B cell (primary cell): ENCODE measurements around the gene APOB. TPM values are rescaled to one million over a fixed set of nuclear protein-coding genes. Genes with fewer than 3 reads are reported as not detected.

Source experiments
- ATAC-seq: fragments of 200-7000 bp; cut with Tn5 transposase; one replicate; pipeline ENCODE4 v1.10.0; 2021; ENCODE audit warnings: low read depth, mild to moderate bottlenecking, moderate number of reproducible peaks, moderate library complexity
- CTCF ChIA-PET: fragments of 350-600 bp; sonication (Branson Sonifier 250); formaldehyde crosslinking; loops from one replicate; lab custom pipeline; 2021; ENCODE audit warnings: antibody characterized with exemption, inconsistent platforms; lab: Charles Lee
- POLR2A ChIA-PET: fragments of 350-600 bp; sonication (Branson Sonifier 250); formaldehyde crosslinking; loops from one replicate; lab custom pipeline; 2021; ENCODE audit warnings: antibody characterized with exemption; lab: Charles Lee
- DNase-seq: peaks from one replicate; pipeline ENCODE4 v3.0.0; 2013
- H2AFZ ChIP-seq: 2 replicates; pipeline ENCODE4 v1.6.1; 2012; ENCODE audit warnings: mild to moderate bottlenecking, low read depth, low read length; ENCODE audit not compliant: insufficient read depth, poor library complexity, severe bottlenecking
- H3K27ac ChIP-seq, 2 donors: 1 replicate in 1 of 2; 2 replicates in 1 of 2; pipeline ENCODE4 v1.5.1; 2012 to 2013; ENCODE audit warnings: low read length in 2 of 2, mild to moderate bottlenecking in 2 of 2, moderate library complexity in 1 of 2
- H3K27me3 ChIP-seq, 4 experiments: fragments of 200-600 bp in 1 of 4; sonication (generic) in 1 of 4; replicated peaks in 1 of 4; 1 replicate in 2 of 4; 2 replicates in 2 of 4; pipeline versions ENCODE4 v1.6.1 to v1.7.0; 2013 to 2016; ENCODE audit warnings: low read length in 3 of 4, mild to moderate bottlenecking in 2 of 4, mixed read lengths in 1 of 4, moderate library complexity in 1 of 4; ENCODE audit not compliant: insufficient read depth in 4 of 4, control insufficient read depth in 3 of 4; ENCODE audit errors: control extremely low read depth in 1 of 4
- H3K36me3 ChIP-seq, 2 experiments: replicated peaks in 1 of 2; 1 replicate in 1 of 2; 2 replicates in 1 of 2; pipeline versions ENCODE4 v1.6.1 to v1.7.1; 2013; ENCODE audit warnings: low read length in 1 of 2; ENCODE audit not compliant: insufficient read depth in 2 of 2, control insufficient read depth in 1 of 2; ENCODE audit errors: control extremely low read depth in 1 of 2, extremely low read depth in 1 of 2
- H3K4me1 ChIP-seq, 2 donors: fragments of 200-600 bp in 1 of 2; sonication (generic) in 1 of 2; 1 replicate in 1 of 2; 2 replicates in 1 of 2; pipeline versions ENCODE4 v1.5.1 to v1.6.1; 2013 to 2017; ENCODE audit warnings: low read length in 2 of 2; ENCODE audit not compliant: control insufficient read depth in 2 of 2, insufficient read depth in 2 of 2
- H3K4me2 ChIP-seq: replicated peaks from 2 replicates; pipeline ENCODE3; 2012; ENCODE audit warnings: mild to moderate bottlenecking, low read depth, low read length; ENCODE audit not compliant: poor library complexity, severe bottlenecking
- H3K4me3 ChIP-seq, 5 experiments: fragments of 200-600 bp in 1 of 5; sonication (generic) in 1 of 5; 1 replicate in 3 of 5; 2 replicates in 2 of 5; pipeline versions ENCODE4 v1.5.1 to v1.7.0; 2011 to 2016; ENCODE audit warnings: low read length in 4 of 5, mild to moderate bottlenecking in 4 of 5, low read depth in 2 of 5, control low read depth in 1 of 5, moderate library complexity in 1 of 5; ENCODE audit not compliant: insufficient read depth in 1 of 5; ENCODE audit errors: control extremely low read depth in 1 of 5, extremely low read depth in 1 of 5
- H3K79me2 ChIP-seq: fragments of 200-600 bp; sonication (generic); one replicate; pipeline ENCODE4 v1.6.0; 2016; ENCODE audit warnings: low read length; ENCODE audit not compliant: control insufficient read depth, insufficient read depth
- H3K9ac ChIP-seq: fragments of 200-600 bp; sonication (generic); 2 replicates; pipeline ENCODE4 v1.6.1; 2017; ENCODE audit warnings: mild to moderate bottlenecking, low read length, moderate library complexity
- H3K9me3 ChIP-seq, 3 donors: one replicate each; pipeline versions ENCODE4 v1.6.1 to v1.7.1; 2013; ENCODE audit warnings: low read length in 2 of 3; ENCODE audit not compliant: control insufficient read depth in 2 of 3, insufficient read depth in 1 of 3; ENCODE audit errors: control extremely low read depth in 1 of 3
- H4K20me1 ChIP-seq: 2 replicates; pipeline ENCODE4 v1.6.0; 2012; ENCODE audit warnings: mild to moderate bottlenecking, low read length; ENCODE audit not compliant: insufficient read depth, control insufficient read depth, poor library complexity, severe bottlenecking
- H3K27ac Mint-ChIP-seq: one replicate; pipeline ENCODE4 v1.8.0; 2021; ENCODE audit warnings: mixed read lengths
- H3K27me3 Mint-ChIP-seq: one replicate; pipeline ENCODE4 v1.8.0; 2021; ENCODE audit warnings: mixed read lengths
- H3K4me1 Mint-ChIP-seq: one replicate; pipeline ENCODE4 v1.8.0; 2021; ENCODE audit warnings: mixed read lengths
- H3K4me3 Mint-ChIP-seq: one replicate; pipeline ENCODE4 v1.8.0; 2021; ENCODE audit warnings: mixed read lengths
- H3K9me3 Mint-ChIP-seq: one replicate; pipeline ENCODE4 v1.8.0; 2022; ENCODE audit warnings: mixed read lengths; ENCODE audit not compliant: insufficient read depth
- EZH2 ChIP-seq: IDR thresholded peaks from 2 replicates; pipeline ENCODE4 v1.6.1; 2012; ENCODE audit warnings: borderline replicate concordance, low read depth, mild to moderate bottlenecking, moderate library complexity, low read length; ENCODE audit not compliant: insufficient read depth, poor library complexity, severe bottlenecking
- WGBS: methylation state at CpG from one replicate; pipeline ENCODE4 v1.1.5; 2013; ENCODE audit warnings: missing lambda C conversion rate; ENCODE audit not compliant: insufficient coverage; 5-methylcytosine and 5-hydroxymethylcytosine counted together
- intact Hi-C: fragments of 100-400 bp; cut with micrococcal nuclease; formaldehyde crosslinking; loops from one replicate; pipeline ENCODE4 v1.10.0; 2022
- polyA plus RNA-seq: library from polyadenylated mRNA; depleted of rRNA; stranded (reverse); fragments of >200 nt; gene quantifications from 2 replicates; pipeline ENCODE4 v1.2.3, GENCODE V29; 2012
- total RNA-seq, 2 donors: library from RNA; stranded (reverse); fragments of 120-200 nt in 1 of 2; gene quantifications; 1 replicate in 1 of 2; 2 replicates in 1 of 2; pipeline versions ENCODE4 v1.2.3 to v1.2.4, GENCODE V29; 2013 to 2022
- TF ChIP-seq, protein P1 (sequence below): fragments of 200-600 bp; IDR thresholded peaks from one replicate; pipeline ENCODE4 v1.8.0; 2022; ENCODE audit warnings: antibody characterized with exemption, mild to moderate bottlenecking

Gene APOB
- total and polyA plus RNA-seq, 2 donors (not counting 1 experiment from before 2014, with no cell fraction given): not detected

DNA sequence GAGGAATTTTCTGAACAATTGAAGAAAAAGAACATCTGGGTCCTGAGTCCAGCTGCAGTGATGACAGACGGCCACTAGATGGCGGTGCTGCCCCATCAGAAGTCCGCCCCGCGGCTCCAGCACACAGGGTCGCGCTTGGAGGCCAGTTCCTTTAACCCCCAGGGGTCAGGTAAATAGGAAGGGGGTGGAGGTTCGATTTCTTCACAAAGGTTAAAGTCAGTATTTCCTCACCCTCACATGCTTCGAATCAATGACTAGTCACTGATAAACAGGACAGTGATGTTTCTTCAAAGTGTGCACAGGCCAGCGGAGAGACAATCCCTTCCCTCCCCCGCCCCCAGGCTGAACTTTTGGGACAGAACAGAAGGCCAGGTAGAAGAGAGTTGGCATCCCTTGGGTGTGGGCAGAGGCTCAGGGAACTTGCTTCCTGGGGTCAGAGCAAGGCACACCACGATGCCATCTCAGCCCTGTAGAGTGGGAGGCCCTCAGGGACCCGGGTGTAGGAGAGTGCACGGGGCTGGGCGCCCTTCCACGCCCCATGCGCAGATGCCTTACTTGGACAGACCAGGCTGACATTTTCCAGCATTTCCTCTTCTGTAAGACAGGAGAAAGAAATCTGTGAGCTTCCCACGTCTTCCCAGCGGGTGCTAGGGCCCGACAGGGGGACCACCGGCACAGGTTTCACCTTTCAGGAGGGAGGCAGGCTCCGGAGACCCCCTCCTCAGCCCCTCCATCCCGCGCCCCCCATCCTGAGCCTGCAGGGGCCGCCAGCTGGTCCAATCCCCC is 722 bp downstream of the APOB start:
- H3K79me2 ChIP-seq: no peaks in the 10 kb centered on the region
- Mint-ChIP-seq H3K4me1 (peaks cover 4% of the 10 kb centered on the region), H3K4me3 (peak overlapping the region; percentile 57), H3K9me3 (no peaks in the 10 kb centered on the region), H3K27me3 (peaks cover 30% of the 10 kb centered on the region), H3K27ac (no peak overlapping the region)
- H3K27ac ChIP-seq: no peak overlapping the region
- peak overlapping the region; percentile 47 for H3K4me2 ChIP-seq
- 21% methylated on average over 18 of the region's 25 CpGs for WGBS
- H4K20me1 ChIP-seq: no peaks in the 10 kb centered on the region
- H2AFZ ChIP-seq: peak overlapping the region; percentile 25
- H3K4me1 ChIP-seq: peaks cover 4 to 5% of the 10 kb centered on the region in 2 donors
- H3K4me3 ChIP-seq: no peak overlapping the region
- DNase-seq: peak; percentile 71
- H3K9me3 ChIP-seq: peaks cover 0 to 3% (median 0%) of the 10 kb centered on the region in 3 donors
- intact Hi-C loops: loop anchor here (2.0 kb wide), 1 partner anchor 76 kb away; no protein-coding TSS in a partner anchor
- H3K9ac ChIP-seq: no peak overlapping the region
- TF ChIP-seq, protein P1, sequence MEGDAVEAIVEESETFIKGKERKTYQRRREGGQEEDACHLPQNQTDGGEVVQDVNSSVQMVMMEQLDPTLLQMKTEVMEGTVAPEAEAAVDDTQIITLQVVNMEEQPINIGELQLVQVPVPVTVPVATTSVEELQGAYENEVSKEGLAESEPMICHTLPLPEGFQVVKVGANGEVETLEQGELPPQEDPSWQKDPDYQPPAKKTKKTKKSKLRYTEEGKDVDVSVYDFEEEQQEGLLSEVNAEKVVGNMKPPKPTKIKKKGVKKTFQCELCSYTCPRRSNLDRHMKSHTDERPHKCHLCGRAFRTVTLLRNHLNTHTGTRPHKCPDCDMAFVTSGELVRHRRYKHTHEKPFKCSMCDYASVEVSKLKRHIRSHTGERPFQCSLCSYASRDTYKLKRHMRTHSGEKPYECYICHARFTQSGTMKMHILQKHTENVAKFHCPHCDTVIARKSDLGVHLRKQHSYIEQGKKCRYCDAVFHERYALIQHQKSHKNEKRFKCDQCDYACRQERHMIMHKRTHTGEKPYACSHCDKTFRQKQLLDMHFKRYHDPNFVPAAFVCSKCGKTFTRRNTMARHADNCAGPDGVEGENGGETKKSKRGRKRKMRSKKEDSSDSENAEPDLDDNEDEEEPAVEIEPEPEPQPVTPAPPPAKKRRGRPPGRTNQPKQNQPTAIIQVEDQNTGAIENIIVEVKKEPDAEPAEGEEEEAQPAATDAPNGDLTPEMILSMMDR: peak; percentile 100
- TF ChIP-seq EZH2: no peak
- peaks cover 0 to 12% (median 0%) of the 10 kb centered on the region in 4 experiments for H3K27me3 ChIP-seq
- peak; percentile 78 for ATAC-seq
- ChIA-PET POLR2A (no interaction called here), CTCF (interaction anchor here (0.6 to 1.7 kb wide), 9 partner anchors 10 to 275 kb away, joined by 3 to 8 read pairs (median 4); no protein-coding TSS in a partner anchor)
- H3K36me3 ChIP-seq: no peaks in the 10 kb centered on the region

DNA sequence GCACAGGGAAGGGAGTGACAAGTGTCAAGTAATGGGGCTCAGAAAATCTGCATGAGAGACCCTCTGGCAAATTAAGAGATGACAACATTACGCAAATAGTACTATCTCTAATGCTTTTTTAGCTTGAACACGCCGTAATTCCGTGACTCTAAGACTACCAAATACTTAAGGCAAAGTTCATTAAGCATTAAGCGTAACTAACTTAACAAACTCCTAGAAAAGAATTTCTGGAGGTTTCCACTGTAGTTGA is 1.2 kb downstream of the APOB start:
- ATAC-seq (no peak), DNase-seq (no peak)
- Histone ChIP-seq H3K27ac (no peak overlapping the region), H4K20me1 (no peaks in the 10 kb centered on the region), H3K4me2 (no peak overlapping the region), H3K79me2 (no peaks in the 10 kb centered on the region), H2AFZ (no peak overlapping the region), H3K9ac (no peak overlapping the region), H3K36me3 (no peaks in the 10 kb centered on the region), H3K4me1 (peaks cover 4 to 5% of the 10 kb centered on the region in 2 donors), H3K4me3 (no peak overlapping the region), H3K27me3 (peaks cover 0 to 12% (median 0%) of the 10 kb centered on the region in 4 experiments), H3K9me3 (peaks cover 0 to 3% (median 0%) of the 10 kb centered on the region in 3 donors)
- WGBS: 100% methylated on average over 1 of the region's 5 CpGs
- Mint-ChIP-seq H3K4me3 (no peak overlapping the region), H3K27ac (no peak overlapping the region), H3K27me3 (peaks cover 26% of the 10 kb centered on the region), H3K9me3 (no peaks in the 10 kb centered on the region), H3K4me1 (peaks cover 4% of the 10 kb centered on the region)
- ChIA-PET CTCF (interaction anchor here (0.6 to 1.7 kb wide), 9 partner anchors 10 to 276 kb away, joined by 3 to 8 read pairs (median 4); no protein-coding TSS in a partner anchor), POLR2A (no interaction called here)
- TF ChIP-seq EZH2: no peak
- TF ChIP-seq, protein P1: no peak
- intact Hi-C loops: loop anchor here (2.0 kb wide), 1 partner anchor 76 kb away; no protein-coding TSS in a partner anchor
